GM19328 (cell line): ENCODE data around the gene NRG4.
"Not testable (repeated sequence)": the region's sequence is repeated elsewhere in the genome, so short reads cannot be mapped to it uniquely, and the experiment has no call there.

ENCODE experiments used
- ATAC-seq: cut with Tn5 transposase; IDR thresholded peaks from one replicate; pipeline ENCODE4 v1.9.1; 2021; ENCODE audit warnings: mild to moderate bottlenecking, moderate library complexity; ENCODE audit not compliant: unreplicated experiment

The NRG4 gene

GRCh38 chr15:76011627-76012551, at the start of gene NRG4:
NRG4 (minus strand) TSS chr15:76012424; CDS start chr15:76011230, 1,194 bp downstream.
- no peak for ATAC-seq

- no peak for ATAC-seq
These were observed 49.5 kb upstream of the NRG4 start for GRCh38 chr15:76061700-76062099.

- no peak for ATAC-seq
These were observed 48.1 kb upstream of the NRG4 start for GRCh38 chr15:76060118-76060989.

- ATAC-seq: no peak
These were observed 47.3 kb upstream of the NRG4 start, which contains the start of gene TMEM266 for GRCh38 chr15:76059320-76060117. TMEM266 (plus strand) TSS chr15:76059985; CDS start chr15:76134264, 74,279 bp downstream.

- ATAC-seq: no peak
These were observed 46.6 kb upstream of the NRG4 start for GRCh38 chr15:76058714-76059319.

- no peak for ATAC-seq
These were observed 45.2 kb upstream of the NRG4 start for GRCh38 chr15:76057332-76058000.

GRCh38 chr15:76056931-76057330, 44.7 kb upstream of the NRG4 start:
- ATAC-seq: no peak

- ATAC-seq: not testable (repeated sequence)
These were observed 42.0 kb upstream of the NRG4 start for GRCh38 chr15:76054201-76054600.

GRCh38 chr15:76038512-76038911, 26.3 kb upstream of the NRG4 start:
- no peak for ATAC-seq

GRCh38 chr15:76035593-76035992, 23.4 kb upstream of the NRG4 start:
- no peak for ATAC-seq

- ATAC-seq: no peak
These were observed 21.9 kb upstream of the NRG4 start for GRCh38 chr15:76034111-76034510.

- ATAC-seq: no peak
These were observed 21.2 kb upstream of the NRG4 start for GRCh38 chr15:76033438-76033837.

- no peak for ATAC-seq
These were observed 19.8 kb upstream of the NRG4 start for GRCh38 chr15:76032046-76032445.

- no peak for ATAC-seq
These were observed 12.0 kb upstream of the NRG4 start for GRCh38 chr15:76024021-76024768.

GRCh38 chr15:76013470-76013869, 1.2 kb upstream of the NRG4 start:
- not testable (repeated sequence) for ATAC-seq

- ATAC-seq: no peak
These were observed 1.6 kb downstream of the NRG4 start for GRCh38 chr15:76010613-76011012.

- ATAC-seq: no peak
These were observed 6.0 kb downstream of the NRG4 start for GRCh38 chr15:76006136-76006778.

- ATAC-seq: no peak
These were observed 8.9 kb downstream of the NRG4 start for GRCh38 chr15:76003364-76003763.

- no peak for ATAC-seq
These were observed 16.6 kb downstream of the NRG4 start for GRCh38 chr15:75995611-75996010.
